Stromal cell of bone marrow (primary cell): Measurements from ENCODE around the gene SLC7A9.
"Not testable (repeated sequence)": the region's sequence is repeated elsewhere in the genome, so short reads cannot be mapped to it uniquely, and the experiment has no call there.

ENCODE experiments used
- DNase-seq: peaks from one replicate; pipeline ENCODE4 v3.0.0-alpha.2; 2012; ENCODE audit warnings: low read depth

The SLC7A9 gene

DNA sequence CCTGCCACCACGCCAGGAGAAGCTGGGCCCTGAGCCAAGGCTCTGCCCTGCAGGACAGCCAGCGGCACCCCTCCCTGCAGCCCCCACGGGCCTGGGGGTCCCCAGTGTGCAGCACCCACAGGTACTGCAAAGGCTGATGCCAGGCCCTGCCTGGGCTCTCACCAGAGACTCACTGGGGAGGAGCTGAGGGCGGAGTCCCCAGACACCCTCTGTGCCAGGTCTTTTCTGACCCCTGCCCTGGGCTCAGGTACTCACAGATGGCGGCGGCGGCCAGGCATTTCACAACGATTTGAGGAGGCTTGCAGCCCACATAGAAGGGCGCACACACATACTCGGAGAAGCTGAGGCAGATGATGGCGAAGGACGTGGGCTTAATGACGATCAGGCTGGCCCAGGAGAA, 5.7 kb downstream of the SLC7A9 start:
- no peak for DNase-seq

- no peak for DNase-seq
These were observed 6.3 kb downstream of the SLC7A9 start for GRCh38 chr19:32863301-32863700.

DNA sequence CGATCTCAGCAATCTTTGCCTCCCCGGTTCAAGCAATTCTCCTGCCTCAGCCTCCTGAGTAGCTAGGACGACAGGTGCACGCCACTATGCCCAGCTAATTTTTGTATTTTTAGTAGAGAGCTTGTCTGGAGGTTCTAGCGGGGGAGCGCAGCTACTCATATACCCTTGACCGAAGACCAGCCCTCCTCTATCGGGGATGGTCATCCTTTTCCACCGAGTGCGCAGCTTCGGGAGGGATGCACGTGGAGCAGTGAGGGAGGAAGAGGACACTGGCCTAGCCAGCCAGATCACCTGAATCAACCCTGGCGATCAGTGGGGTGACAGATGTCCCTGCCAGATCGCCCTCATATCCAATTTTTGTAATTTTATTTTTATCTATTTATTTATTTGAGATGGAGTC, 6.8 kb downstream of the SLC7A9 start:
- DNase-seq: no peak

DNA sequence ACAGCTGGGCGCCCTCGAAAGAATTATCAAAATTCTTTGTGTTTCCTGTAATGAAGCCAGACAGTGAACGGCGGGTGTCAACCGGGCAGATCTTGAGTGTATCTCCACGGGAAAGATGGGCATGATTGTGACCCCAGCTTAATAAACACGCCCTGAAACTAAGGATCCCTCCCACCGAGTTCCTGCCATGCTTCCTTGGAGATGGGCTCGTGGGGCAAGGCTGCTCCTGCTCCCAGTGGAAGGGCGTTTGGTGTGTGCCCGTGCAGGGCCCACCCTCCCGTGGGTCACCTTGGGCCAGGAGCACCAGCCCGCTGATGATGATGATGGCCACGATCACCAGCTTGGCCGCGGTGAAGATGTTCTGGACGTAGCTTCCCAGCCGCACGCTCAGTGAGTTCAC, 7.4 kb downstream of the SLC7A9 start:
- DNase-seq: no peak

GRCh38 chr19:32861596-32861995, 8.0 kb downstream of the SLC7A9 start:
- DNase-seq: no peak

DNA sequence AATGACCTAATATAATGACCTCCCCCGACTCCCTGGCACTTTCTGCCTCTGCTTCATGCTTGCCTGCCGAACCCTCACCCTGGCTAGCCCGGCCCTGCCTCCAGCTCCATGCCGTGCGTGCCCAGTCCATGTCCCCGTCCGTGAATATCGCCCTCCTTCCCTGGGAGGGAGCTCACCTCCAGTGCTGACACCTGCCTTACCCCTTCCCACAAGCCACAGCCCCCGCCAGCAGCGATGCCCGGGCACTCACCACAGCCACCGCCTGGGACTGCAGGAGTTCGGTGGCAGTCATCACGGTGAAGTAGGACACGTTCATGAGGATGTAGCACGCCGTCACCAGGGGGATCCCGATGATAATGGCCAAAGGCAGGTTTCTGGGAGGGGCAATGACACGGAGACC, 10.0 kb downstream of the SLC7A9 start:
- DNase-seq: no peak

GRCh38 chr19:32858559-32858958, 11.0 kb downstream of the SLC7A9 start:
- DNase-seq: no peak

DNA sequence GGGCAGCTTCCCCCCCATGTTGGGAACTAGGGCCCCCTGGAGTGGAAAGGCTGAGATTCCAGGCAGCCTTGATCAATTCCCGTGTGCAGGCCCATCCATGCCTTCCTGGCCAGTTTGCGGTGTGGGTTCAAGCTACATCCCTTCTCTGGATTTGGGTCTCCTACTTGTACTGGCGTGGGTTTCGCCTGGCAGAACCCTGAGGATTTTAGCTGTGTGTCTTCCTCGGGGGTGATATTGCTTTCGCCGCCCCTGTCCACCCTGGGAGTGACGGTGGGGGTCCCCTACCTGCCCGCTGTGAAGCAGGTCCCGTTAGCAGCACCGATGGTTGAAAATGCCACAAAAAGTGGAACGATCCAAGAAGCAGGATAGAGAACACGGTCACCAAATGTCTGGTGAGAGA, 11.4 kb downstream of the SLC7A9 start:
- no peak for DNase-seq

GRCh38 chr19:32857584-32857983, 12.0 kb downstream of the SLC7A9 start:
- no peak for DNase-seq

DNA sequence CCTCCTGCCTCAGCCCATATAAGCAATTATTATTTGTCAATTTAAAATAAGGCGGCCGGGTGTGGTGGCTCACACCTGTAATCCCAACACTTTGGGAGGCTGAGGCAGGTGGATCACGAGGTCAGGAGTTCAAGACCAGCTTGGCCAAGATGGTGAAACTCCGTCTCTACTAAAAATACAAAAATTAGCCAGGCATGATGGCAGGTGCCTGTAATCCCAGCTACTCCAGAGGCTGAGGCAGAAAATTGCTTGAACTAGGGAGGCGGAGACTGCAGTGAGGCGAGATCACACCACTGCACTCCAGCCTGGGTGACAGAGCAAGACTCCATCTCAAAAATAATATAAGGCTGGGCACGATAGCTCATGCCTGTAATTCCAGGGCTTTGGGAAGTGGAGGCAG, 12.7 kb downstream of the SLC7A9 start:
- not testable (repeated sequence) for DNase-seq

GRCh38 chr19:32852216-32852615, 17.4 kb downstream of the SLC7A9 start:
- no peak for DNase-seq

DNA sequence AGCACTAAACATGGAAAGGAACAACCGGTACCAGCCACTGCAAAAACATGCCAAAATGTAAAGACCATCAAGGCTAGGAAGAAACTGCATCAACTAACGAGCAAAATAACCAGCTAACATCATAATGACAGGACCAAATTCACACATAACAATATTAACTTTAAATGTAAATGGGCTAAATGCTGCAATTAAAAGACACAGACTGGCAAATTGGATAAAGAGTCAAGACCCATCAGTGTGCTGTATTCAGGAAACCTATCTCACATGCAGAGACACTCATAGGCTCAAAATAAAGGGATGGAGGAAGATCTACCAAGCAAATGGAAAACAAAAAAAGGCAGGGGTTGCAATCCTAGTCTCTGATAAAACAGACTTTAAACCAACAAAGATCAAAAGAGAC, 21.5 kb downstream of the SLC7A9 start:
- DNase-seq: not testable (repeated sequence)

- DNase-seq: no peak
These were observed 25.8 kb downstream of the SLC7A9 start for GRCh38 chr19:32843716-32844245.

- DNase-seq: no peak
These were observed 27.5 kb downstream of the SLC7A9 start for GRCh38 chr19:32842061-32842460.

DNA sequence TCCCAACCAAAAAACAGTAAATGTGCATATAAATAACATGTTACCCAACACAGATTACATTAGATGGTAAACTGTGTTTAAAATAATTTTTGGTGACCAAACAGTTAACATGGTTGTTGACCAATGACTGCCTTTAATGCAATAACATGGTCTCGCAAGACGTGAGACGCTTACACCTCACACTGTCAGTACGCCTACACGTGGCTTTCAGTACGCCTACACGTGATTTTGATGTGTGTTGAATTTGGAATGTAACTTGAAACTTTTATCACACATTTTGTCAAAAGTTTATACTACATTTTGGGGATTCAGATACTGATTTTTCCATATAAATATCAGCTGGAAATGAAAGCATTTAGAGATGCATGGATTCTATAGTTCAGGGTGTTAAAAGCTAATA, 32.0 kb downstream of the SLC7A9 start:
- DNase-seq: no peak

DNA sequence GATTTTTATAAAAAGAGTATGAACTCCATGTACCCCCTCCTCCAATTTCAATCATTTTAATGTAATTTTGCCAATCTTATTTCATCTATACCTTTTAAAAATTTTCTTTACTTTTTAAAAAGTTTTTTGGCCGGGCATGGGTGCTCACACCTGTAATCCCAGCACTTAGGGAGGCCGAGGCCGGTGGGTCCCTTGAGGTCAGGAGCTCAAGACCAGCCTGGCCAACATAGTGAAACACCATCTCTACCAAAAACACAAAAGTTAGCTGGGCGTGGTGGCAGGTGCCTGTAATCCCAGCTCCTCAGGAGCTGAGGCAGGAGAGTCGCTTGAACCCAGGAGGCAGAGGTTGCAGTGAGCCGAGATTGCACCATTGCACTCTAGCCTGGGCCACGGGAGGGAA, 36.2 kb downstream of the SLC7A9 start:
- DNase-seq: not testable (repeated sequence)

DNA sequence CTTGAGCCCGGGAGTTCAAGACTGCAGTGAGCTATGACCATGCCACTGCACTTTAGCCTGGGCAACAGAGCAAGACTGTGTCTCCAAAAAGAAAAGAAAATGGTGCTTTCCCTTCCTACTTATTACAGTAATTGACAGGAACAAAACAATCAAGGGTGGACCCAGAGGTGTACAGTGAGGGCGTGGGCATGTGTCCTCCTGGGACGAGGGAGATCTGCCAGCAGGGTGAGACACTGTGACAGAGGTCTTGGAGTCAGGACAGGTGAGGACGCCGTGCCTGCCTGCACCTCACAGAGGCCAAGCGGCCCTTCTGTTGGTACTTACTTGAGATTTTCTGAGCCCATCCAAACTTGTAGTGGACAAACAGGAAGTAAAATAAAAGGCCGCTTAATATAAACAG, 36.7 kb downstream of the SLC7A9 start:
- not testable (repeated sequence) for DNase-seq

GRCh38 chr19:32832094-32832493, 37.5 kb downstream of the SLC7A9 start:
- DNase-seq: not testable (repeated sequence)

DNA sequence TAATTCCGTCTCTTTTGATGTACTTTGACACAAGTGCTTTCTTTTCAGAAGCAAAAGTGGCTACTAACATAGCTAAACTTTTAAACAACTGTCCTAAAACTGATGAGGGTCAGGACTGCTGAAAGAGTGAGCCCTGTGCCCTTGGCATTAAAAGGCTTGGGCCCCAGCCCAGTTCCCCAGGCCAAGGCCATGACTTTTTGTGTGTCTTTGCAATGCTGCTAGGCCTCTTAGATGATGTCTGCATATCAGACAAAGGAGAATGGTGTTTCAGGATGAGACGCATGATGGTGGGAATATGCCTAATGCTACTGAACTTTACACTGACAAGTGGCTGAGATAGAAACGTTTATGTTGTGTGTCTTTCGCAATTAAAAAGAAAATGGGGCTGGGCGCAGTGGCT, 38.0 kb downstream of the SLC7A9 start:
- no peak for DNase-seq

DNA sequence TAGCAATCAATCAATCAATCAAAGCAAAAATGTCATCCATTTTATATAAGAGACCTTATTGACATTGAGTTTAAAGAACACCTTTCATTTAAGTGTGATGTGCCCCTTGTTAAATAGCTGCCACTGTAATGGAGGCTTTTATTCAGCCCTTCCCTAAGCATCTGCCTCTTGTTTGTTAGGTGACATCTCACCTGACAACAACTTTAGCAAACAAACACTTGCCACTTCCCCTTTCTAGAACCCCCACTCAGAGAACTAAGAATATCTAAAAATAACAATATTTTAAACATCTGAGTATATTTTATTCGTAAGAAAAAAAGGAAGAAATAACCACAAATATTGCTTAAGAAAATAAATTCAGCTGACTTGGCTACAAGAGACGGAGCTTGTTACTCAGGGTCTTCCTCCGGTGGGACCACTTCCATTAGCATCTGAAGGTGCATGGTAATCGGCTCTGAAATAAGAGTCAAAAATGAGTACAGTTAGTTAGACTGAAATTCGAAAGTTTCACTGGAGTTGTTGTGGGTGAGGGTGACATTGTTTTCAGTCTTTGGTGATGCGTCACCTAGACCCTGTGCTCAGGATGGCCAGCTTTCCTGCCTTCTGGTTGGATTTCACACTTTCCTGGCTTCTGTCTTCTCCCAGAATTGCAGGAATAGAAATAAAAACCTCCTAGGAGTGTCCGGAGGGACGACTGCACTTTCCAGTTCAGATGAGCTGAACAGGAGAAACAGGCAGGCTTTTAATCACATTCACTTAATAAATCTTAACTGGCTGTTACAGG, 39.1 kb downstream of the SLC7A9 start:
- peak; percentile 30 for DNase-seq

DNA sequence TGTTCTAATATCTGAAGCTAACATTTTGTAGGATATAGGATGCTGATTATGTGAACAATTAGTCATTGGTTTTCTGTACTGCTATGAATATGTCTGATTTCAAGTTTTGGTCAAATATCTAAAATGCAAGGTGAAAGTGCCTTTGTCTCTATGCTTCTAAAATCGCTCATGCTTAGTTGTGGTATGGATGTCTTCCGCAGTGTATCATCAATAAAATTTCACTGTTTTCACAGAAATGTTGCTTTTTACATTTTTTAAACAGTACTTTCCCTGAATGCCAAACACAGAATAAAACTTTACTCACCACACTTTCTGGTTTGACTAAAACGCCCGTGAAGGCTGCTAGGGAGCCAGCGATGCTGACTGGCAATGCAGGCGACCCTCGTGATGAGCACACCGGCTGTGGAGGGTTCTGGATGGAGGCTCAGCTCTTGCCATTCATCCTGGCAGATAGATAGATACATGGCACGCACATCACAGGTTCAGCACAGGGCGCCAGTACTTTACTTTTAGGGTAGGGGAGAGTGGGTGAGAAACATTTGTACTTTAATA, 40.1 kb downstream of the SLC7A9 start:
- no peak for DNase-seq

GRCh38 chr19:32828643-32829344, 40.8 kb downstream of the SLC7A9 start:
- no peak for DNase-seq

DNA sequence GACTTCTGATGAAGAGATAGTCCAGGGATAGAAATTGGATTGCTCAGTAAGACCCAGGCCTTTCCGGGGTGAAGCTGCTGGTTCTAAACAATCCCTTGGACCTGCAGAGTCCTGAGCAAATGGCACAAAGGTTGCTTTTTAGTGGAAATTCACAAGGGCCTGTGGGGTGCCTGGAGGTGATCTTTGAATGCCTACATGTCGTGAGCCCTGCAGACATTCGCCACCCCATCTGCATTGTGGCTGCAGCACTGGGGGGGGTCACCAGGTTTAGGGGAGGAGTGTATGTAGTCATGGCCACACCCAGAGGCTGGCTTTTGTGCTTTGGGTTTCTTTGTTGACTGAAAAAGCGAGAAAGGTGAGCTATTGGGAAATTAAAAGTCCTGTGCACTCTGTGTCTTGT, 41.4 kb downstream of the SLC7A9 start:
- no peak for DNase-seq
